GM19438 (cell line): ENCODE data around the gene LRRC61.
A peak's percentile ranks its signal among the peaks of the same experiment; 100 is the strongest.

Experiments
- ATAC-seq: cut with Tn5 transposase; IDR thresholded peaks from one replicate; pipeline ENCODE4 v1.9.1; 2021; ENCODE audit warnings: low read depth; ENCODE audit not compliant: unreplicated experiment

Gene LRRC61

DNA sequence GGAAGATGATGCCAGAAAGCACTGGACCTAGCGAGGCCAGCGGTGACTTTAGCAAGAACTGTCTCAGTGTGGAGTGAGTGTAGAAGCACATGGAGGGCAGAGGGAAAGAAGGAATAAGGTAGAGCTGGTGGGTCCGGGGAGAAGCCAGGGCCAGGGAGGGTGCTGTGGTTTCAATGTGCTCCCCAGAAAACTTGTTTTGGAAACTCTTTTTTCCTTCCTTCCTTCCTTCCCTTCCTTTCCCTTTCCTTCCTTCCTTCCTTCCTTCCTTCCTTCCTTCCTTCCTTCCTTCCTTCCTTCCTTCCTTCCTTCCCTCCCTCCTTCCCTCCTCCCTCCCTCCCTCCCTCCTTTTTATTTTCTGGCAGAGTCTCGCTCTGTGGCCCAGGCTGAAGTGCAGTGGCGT lies 23.8 kb downstream of the LRRC61 start:
- no peak for ATAC-seq

DNA sequence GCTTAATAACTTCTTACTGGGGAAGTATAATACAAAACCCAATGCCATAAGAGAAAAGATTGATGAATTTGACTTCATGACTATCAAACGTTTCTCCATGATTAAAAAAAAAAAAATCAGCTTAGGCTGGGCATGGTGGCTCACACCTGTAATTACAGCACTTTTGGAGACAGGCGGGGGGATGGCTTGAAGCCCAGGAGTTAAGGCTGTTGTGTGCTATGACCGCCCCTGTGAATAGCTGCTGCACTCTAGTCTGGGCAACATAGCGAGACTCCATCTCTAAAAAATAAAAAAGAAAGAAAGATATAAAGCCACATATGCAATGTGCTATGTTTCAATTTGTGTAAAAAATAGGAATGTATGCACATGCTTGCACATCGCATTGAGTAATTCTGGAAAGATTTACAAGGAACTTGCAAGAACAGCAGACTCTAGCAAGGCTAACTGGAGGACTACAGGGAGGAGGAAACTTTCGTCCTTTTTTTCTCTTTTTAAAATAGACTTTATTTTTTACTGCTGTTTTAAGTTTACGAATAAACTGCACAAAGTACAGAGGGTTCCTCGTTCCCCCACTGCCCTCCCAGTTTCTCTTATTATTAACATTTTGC lies 28.5 kb downstream of the LRRC61 start:
- ATAC-seq, result no peak

DNA sequence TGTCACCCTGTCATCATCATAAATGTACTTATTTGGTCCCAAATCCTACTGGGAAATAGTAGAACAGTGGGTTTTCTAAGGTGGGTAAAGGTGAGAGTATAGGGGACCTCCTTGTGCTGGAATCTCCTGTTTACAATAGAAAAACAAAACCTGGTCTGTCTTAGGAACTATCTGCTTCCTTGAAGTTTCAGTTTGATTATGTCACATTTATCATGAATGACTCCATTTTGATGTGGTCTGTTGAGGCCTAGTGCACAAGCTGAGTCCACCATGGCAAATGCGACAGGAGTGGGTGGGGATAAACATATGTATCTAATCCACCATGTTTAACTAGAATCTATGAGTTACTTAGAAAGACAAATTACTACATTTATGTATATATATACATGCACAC lies 32.5 kb downstream of the LRRC61 start:
- ATAC-seq, result no peak

DNA sequence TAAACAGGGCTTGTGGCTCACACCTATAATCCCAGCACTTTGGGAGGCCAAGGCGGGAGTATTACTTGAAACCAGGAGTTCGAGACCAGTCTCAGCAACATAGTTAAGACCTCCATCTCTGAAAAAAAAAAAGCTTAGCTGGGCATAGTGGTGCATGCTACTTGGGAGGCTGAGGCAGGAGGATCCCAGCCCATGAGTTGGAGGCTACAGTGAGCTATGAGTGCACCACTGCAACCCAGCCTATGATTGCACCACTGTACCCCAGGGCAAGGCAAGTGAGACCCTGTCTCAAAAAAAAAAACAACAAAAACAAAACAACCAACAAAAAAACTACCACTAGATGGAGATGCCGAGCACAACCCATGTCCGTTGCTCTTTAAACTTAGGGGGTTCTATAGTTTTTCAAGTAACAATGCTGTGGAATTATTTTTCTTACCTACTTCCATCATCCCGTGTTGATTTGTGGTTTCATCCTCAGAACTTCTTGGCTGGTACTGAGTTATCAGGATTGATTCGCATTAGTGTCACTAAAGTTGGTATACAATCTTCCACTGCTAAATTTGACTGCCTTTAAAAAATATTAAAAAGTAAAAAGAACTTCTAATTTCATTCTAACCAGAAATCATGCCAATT lies 33.2 kb downstream of the LRRC61 start:
- ATAC-seq, result no peak

DNA sequence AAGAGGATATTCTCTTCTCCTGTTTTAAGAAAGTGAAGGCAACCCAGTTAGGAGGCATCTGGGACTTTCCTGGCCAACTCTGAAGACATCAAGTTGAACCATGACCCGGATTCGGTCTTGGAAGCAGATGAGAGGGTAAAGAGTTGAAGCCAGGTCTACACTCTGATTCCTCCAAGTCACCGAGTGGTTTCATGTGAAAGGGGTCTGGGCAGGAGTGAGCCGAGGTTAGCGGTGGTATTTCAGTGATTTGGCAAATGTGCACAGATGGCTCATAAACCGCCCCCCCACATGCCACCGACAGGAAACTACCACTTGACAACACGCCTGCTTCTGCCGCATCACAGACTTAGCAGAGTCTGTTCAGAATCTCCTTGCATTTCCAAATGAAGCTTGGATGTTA lies 34.1 kb downstream of the LRRC61 start:
- peak; percentile 70 for ATAC-seq

DNA sequence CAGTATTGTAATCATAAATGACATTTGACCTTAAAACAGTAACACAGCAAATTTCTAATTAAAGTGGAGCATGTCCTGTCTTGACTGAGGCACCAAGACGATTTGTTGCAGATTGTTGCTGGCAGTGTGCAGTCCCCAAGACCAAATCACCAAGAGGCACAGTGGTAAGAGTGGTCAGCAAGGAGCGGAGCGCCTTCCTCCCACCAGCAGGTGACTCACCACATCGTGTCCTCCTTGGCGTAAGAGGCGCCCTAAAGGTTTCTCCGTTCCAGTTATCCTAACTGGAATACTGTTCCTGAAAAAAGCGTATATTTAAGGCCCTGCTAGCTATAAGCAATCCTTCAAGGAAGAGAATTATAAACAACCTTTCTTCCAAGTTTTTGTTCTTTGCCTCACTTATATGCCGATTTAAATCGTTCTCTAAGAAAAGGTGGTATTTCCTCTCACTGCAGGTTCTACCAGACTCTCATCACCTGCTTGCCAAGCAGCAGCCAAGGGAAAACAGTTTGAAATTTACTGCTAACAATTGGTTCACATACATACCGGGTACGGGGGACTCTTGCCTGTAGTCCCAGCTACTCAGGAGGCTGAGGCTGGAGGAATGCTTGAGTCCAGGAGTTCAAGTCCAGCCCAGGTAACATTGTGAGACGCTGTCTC lies 34.7 kb downstream of the LRRC61 start:
- peak; percentile 20 for ATAC-seq

DNA sequence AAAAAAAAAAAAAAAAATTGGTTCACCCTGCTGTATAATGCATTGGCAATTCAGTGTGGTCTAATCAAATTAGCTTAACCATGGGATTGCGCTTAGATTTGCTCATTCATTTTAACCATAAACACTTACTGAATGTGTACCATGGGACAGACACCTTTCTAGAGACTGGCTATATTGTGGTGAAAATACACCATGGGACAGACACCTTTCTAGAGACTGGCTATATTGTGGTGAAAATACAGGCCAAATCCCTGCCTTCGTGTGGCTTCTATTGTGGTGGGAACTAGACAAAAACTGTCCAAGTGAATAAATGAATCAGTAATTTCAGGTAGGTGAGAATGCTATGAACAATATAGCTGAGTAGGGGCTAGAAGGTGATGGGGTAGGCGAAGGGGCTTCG lies 35.3 kb downstream of the LRRC61 start:
- no peak for ATAC-seq

DNA sequence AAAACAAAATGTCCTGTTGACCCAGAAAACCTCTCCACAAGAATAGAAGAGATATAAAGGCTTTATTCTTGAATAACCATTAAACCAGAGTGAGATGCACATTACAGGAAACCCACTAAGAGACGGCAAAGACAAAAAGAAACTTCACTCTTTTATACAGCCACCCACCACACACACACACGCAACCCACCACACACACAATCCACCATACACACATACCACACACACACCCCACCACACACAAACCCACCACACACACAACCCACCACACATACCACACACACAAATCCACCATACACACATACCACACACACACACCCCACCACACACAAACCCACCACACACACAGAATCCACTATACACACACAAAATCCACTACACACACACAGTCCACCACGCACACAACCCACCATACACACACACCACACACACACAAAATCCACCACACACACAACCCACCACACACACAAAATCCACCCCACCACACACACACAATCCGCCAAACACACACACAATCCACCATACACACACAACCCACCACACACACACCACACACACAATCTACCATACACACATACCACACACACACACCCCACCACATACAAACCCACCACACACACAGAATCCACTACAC lies 36.0 kb downstream of the LRRC61 start:
- ATAC-seq, result no peak

DNA sequence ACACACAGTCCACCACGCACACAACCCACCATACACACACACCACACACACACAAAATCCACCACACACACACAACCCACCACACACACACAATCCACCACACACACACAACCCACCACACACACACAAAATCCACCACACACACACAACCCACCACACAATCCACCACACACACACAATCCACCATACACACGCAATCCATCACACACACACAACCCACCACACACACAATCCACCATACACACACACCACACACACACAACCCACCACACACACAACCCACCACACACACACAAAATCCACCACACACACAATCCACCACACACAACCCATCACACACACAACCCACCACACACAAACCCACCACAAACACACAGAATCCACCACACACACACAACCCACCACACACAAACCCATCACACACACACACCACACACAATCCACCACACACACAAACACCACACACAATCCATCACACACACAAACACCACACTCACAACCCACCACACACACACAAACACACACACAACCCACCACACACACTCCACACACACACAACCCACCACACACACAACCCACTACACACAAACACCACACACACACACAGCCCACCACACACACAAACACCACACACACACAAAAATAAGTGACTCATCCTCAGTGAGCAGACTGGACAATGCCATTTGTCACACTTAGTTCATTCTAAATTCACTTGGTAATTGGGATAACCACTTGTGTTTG lies 36.6 kb downstream of the LRRC61 start:
- no peak for ATAC-seq

DNA sequence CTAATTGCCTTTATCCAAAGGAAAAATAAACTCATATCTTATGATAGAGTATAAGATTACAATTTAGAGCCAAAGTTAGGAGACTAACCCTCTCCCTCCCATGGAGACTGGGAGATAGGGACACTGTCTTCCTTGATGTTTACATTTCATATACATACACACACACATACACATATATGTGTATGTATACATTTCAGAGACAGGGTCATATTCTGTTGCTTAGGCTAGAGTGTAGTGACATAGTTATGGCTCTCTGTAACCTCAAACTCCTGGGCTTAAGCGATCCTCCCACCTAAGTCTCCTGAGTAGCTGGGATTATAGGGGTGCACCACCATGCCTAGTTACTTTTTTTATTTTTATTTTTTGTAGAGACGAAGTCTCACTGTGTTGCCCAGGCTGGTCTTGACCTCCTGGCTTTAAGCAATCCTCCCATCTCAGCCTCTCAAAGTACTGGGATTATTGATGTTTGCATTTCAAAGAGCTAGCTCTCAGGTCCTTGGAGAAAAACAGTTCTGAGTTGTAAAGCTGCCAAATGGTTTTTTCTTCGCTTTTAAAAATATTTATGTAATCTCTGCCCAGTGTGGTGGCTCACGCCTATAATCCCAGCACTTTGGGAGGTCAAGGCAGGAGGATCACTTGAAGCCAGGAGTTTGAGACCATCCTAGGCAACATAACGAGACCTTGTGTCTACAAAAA lies 37.4 kb downstream of the LRRC61 start:
- no peak for ATAC-seq

DNA sequence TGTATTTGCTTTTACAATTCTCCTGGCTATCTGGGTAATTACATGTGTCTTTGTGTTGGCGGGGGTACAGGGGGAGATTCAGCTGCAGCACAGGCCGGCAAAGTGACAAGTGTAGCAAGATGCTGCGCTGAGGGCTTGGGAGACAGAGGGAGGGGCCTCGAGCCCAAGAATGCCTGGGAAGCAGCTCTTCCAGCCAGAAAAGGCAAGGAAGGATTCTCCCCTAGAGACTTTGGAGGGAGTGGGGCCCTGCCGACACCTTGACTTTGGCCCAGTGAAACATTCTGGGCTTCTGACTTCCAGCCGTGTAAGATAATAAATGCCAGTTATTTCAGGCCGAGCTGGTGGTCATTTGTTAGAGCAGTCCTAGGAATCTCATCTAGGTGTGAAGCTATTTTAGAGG lies 38.2 kb downstream of the LRRC61 start:
- no peak for ATAC-seq

DNA sequence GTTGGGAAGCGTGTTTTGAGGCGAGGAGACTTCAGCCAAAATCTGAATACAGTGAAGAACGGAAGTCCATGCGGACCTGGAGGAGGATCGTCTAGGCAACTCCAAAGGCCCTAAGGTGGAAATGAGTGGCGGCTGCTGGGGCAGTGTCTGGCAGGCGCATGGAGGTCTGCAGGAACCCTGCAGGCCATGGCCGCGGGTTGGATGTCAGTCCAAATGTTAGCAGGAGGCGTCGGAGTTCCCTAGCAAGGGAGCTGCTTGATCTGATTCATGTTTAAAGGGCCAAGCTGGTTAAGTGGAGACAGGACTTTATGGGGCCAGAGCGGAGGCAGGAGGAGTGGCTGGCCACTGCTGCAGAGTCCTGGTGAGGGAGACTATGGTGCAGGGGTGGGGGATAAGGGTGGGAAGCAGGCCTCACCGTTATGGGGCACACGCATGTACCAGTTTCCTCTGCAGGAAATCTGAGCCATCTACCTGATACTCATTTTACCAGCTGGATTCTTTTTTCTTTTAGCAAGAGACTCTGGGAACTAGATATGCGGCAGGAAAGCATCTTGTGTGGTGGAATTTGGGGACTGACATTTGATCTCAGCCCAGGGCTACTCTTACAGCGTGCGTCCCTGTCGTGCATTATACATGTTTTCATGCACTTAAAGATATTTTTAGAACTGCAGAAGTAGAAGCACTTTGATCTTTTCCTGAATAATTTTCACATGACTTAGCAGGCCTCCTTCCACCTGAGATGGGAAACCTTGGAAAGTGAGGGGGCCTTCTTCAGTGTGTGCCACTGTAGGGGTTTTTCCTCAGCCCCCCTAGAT lies 38.9 kb downstream of the LRRC61 start:
- no peak for ATAC-seq

DNA sequence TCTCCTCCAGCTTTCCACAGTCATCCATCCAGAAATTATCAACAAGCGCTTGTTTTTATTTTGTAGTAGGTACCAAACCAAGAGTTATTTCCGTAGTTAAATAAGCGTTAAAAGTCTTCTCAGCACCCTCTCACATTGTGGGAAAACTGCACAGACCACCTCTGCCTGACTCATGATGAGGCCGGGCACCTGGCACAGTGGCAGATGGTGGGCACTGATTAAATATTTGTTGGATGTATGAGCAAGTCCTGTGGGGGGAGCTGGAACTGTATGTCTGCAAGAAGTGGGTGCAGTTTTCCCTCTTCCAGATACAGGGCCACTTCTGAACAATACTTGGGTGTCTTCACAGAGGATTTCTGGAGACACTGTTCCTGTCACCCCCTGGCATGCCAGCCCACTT lies 40.2 kb downstream of the LRRC61 start:
- ATAC-seq, result no peak

DNA sequence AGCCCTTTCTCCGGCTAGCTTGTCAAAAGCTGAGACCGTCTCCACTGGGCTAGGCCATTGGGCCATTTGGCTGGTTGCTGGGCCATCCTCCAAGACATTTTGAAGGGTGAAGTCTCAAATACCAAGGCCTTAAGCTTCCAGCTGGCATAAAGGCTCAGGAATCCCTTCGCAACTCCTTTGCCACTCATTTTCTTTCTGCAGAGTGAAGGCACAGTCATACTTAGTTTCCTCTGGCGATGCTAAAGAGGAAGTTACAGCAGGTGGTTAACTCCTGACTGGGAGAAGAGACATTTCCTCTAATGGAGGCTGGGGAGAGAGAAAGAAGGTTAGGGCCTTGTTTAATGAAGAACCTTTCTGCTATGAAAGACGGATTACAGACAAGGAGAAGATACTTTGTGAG lies 40.7 kb downstream of the LRRC61 start:
- ATAC-seq, result no peak

DNA sequence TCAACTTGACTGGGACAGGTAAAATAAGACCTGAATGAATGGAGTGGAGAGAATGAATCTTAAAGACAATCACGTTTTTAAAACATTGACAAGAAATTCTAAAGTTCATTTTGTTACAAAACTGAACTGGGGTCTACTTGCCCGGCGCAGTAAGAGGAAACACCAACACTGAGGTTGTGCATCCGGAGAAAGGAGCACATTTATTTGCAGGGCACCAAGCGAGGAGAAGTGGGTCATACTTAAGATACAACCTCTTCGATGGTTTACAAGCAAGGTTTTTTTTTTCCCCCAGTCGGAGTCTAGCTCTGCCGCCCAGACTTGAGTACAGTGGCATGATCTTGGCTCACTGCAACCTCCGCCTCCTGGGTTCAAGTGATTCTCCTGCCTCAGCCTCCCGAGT lies 42.0 kb downstream of the LRRC61 start:
- ATAC-seq, result no peak

DNA sequence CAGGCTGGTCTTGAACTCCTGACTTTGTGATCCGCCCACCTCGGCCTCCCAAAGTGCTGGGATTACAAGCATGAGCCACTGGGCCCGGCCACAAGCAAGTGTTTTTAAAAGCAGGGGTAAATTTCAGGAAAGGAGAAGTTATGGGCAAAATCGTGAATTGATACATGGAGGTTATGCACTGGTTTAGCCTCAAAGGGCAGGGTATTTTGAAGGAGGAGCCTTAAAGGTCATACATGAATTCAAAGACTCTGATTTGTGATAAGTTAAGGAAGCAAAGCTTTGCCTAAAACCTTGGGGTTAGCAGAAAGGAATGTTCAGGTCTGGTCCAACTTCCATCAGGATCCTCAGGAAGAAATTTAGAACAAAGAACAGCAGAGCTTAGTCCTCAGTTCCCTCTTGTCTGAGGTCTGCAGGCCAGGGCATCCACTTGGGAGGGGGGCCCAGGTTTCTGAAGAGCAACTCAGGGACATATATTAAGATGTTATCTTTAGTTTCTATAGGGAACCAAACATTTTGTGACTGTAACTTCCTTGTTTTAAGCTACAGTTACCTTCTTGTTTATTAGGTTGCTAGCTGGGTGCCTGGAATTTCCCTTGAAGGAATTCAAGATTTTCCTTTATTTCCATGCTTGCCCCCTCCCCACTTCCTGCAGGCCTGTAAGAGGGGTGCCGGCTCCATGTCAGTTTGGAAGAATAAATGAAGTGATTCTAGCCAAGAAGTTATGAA lies 42.7 kb downstream of the LRRC61 start:
- ATAC-seq, result no peak

DNA sequence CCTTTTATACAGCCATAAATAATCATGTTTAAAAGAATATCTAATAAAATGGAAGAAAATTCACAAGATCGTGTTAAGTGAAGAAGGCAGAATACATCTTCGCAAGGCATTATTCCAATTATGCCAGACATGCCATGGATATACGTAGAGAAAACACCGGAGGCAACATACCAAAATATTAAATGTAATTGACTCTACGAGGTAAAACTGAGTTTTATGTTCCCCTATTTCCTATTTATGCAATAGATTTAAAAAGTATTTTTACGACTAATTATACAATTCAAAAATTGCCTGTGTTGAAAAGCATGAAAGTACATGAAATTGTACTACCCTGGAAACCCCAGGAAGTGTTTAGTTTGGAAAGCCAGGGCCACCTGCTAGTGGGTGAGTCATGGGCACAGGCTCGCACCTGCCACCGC lies 44.5 kb downstream of the LRRC61 start:
- no peak for ATAC-seq

DNA sequence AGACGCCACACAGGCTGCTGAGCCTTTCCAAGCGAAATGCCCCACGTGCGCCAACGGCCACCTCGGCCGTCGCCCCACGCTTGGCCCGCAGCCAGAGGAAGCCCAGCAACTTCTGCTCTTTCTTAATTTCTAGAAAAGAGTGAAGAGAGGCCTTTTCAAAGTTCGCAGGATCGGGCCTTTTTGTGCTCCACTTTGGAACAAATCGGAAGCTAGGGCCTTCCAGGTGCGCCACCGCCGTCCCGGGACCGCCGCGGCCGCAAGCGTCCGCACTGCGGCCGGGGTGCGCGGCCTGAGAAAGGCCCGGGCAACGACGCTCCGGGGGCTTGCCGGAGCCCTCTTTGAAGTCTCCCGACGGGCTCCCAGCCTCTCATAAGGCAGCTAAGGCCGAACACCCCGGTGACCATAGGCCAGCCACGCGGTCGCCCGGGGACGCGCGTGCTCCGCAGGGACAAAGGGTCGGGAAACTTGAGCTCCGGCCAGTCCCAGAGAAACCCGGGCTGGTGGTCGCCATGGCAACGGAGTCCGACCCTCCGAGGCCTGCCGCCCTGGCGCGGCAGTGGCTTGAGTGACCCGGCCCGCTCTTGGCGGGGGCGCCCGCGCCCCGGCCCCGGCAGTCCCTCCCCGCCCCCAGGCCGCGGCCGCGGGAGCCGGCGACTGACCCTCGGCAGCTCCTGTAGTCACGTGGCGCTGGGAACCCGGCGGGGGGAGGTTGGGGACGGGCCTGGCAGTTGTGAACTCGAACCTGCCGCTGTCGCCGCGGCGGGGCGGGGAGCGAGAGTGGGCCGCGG lies 45.1 kb downstream of the LRRC61 start, which contains the start of gene REPIN1:
TSS of gene REPIN1 (plus strand) at position 727 of the 788 bp plus-strand sequence. CDS start 890 bp downstream, outside the sequence.
- peak; percentile 34 for ATAC-seq
